Adrenal gland (tissue), 12 donors: Measurements from ENCODE around the gene SEC61A1. TPM values are rescaled to one million over a fixed set of nuclear protein-coding genes. Genes with fewer than 3 reads are reported as not detected.

Experiments used
- DNase-seq, 7 donors: peaks; one replicate each; pipeline ENCODE4 v3.0.0-alpha.2; 2019 to 2020
- H3K27ac ChIP-seq, 5 donors: fragments of 200-600 bp; sonication (generic) in 4 of 5; 1 replicate in 3 of 5; 2 replicates in 2 of 5; pipeline versions ENCODE4 v1.5.1 to v1.8.0; 2016 to 2020; ENCODE audit warnings: mild to moderate bottlenecking in 1 of 5
- H3K27me3 ChIP-seq: fragments of 200-600 bp; 2 replicates; pipeline ENCODE4 v1.8.0; 2021
- H3K36me3 ChIP-seq, 2 donors: fragments of 200-600 bp; replicated peaks in 1 of 2; 1 replicate in 1 of 2; 2 replicates in 1 of 2; pipeline versions ENCODE4 v1.5.1 to v1.8.0; 2018 to 2022
- H3K4me1 ChIP-seq, 2 donors: fragments of 200-600 bp; replicated peaks in 1 of 2; 1 replicate in 1 of 2; 2 replicates in 1 of 2; pipeline versions ENCODE4 v1.5.1 to v1.8.0; 2018 to 2021
- H3K4me3 ChIP-seq, 4 donors: fragments of 200-600 bp; sonication (generic) in 3 of 4; one replicate each; pipeline ENCODE4 v1.5.1; 2016 to 2018
- H3K9me3 ChIP-seq, 3 donors: fragments of 200-600 bp; sonication (generic) in 1 of 3; replicated peaks in 1 of 3; 1 replicate in 2 of 3; 2 replicates in 1 of 3; pipeline versions ENCODE4 v1.5.1 to v1.8.0; 2016 to 2021
- POLR2A ChIP-seq, 2 donors: fragments of 450-650 bp; IDR thresholded peaks; one replicate each; pipeline ENCODE4 v1.6.1; 2017; ENCODE audit warnings: antibody characterized with exemption in 2 of 2, mild to moderate bottlenecking in 2 of 2, moderate library complexity in 1 of 2
- WGBS, 4 donors: extraction: QIAGEN DNeasy Blood & Tissue Kit in 2 of 4; methylation state at CpG; one replicate each; pipeline versions ENCODE4 v1.1.5 to v1.1.7; 2013 to 2017; 5-methylcytosine and 5-hydroxymethylcytosine counted together
- intact Hi-C, 2 donors: fragments of 100-400 bp; cut with DNase I; formaldehyde crosslinking; loops; one replicate each; pipeline versions ENCODE4 v1.14.1 to v1.15.0; 2022 to 2023
- polyA plus RNA-seq, 3 donors: library from polyadenylated mRNA; stranded (reverse); fragments of 200-250 nt in 2 of 3; fragments of 350-450 nt in 1 of 3; fragmentation: Illumina TruSeq in 1 of 3; extraction: RNeasy Lipid Tissue Mini Kit (QIAGEN cat#74804) in 1 of 3; gene quantifications; one replicate each; pipeline ENCODE4 v1.2.3, GENCODE V29; 2013 to 2014
- total RNA-seq, 9 donors: library from RNA; depleted of rRNA in 4 of 9; stranded (reverse); fragments of >200 nt in 4 of 9; fragments of 120-200 nt in 1 of 9; fragmentation: NEBNext Ultra II Directional in 1 of 9; extraction: Animal tissue kit (Norgen Biotek cat#: 25700) in 1 of 9; gene quantifications; one replicate each; pipeline versions ENCODE4 v1.1.0 to v1.2.4, GENCODE V29; 2013 to 2023
- TF ChIP-seq, protein P1 (sequence below), 6 experiments: fragments of 450-650 bp in 4 of 6; fragments of 200-600 bp in 2 of 6; sonication (generic) in 1 of 6; IDR thresholded peaks; 1 replicate in 5 of 6; 2 replicates in 1 of 6; pipeline versions ENCODE4 v1.5.1 to v1.8.0; 2016 to 2021; ENCODE audit warnings: antibody characterized with exemption in 6 of 6, mild to moderate bottlenecking in 2 of 6, moderate library complexity in 1 of 6
- donor health status: healthy with polysubstance abuse.
- donor health status: Bipolar disorder and iron deficiency.
- donor health status: DM: yes; HTN: yes; CAD: no.
- donor health status: DM: no; HTN: no; CAD: no.
- donor health status: DM: no; HTN: no; CAD: no.
- donor health status: DM: yes; HTN: yes; CAD: no.

SEC61A1 gene
- total and polyA plus RNA-seq, 12 donors, result 131 to 443 (median 192) TPM

DNA sequence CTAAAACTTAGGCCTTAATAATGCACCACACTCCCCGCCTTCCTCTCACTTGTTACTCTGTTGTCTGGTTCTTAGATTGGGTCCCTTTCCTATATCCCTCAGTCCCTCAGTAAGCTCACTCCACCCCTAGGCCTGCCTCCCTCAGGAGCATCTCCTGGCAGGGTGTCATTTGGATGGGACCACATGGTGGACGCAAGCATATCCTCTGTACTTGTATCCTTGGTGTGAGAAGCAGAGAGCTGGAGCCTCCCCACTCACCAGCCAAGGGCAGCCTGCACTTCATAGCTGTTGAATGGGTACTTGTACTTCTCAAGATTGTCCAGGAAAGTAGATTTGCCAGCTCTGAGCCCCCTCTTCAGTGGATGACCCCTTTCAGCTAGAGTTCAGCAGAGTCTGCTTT is 11.6 kb downstream of the SEC61A1 start:
- 76 to 93% (median 87%) methylated on average over 2 of the region's 2 CpGs for WGBS, 4 donors

DNA sequence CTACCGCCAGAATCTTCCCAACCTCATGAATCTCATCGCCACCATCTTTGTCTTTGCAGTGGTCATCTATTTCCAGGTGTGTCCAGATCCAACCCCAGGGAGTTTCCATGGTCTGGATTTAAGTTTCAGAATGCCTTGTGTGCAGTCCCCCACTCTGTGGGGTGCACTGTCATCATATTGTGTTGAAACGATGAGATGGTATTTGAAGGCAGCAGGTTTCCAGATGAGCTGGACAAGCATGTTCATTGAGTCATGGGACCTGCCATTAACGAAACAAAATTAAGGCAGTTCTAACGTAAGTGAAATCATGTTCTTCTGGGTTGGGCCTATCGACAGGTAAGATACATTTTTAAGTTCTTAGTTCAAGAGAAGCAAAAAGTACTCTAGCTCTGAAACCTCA is 12.7 kb downstream of the SEC61A1 start:
- TF ChIP-seq, protein P1, sequence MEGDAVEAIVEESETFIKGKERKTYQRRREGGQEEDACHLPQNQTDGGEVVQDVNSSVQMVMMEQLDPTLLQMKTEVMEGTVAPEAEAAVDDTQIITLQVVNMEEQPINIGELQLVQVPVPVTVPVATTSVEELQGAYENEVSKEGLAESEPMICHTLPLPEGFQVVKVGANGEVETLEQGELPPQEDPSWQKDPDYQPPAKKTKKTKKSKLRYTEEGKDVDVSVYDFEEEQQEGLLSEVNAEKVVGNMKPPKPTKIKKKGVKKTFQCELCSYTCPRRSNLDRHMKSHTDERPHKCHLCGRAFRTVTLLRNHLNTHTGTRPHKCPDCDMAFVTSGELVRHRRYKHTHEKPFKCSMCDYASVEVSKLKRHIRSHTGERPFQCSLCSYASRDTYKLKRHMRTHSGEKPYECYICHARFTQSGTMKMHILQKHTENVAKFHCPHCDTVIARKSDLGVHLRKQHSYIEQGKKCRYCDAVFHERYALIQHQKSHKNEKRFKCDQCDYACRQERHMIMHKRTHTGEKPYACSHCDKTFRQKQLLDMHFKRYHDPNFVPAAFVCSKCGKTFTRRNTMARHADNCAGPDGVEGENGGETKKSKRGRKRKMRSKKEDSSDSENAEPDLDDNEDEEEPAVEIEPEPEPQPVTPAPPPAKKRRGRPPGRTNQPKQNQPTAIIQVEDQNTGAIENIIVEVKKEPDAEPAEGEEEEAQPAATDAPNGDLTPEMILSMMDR (IDR thresholded peaks at IDR 0.05), result no peak
- no peak for TF ChIP-seq POLR2A (IDR thresholded peaks at IDR 0.05)
- peaks cover 0 to 100% of the 10 kb centered on the region in 2 donors for H3K36me3 ChIP-seq

More for the DNA sequence above, 11.6 kb downstream of the SEC61A1 start:
- Histone ChIP-seq H3K27ac (no peak overlapping the region), H3K4me3 (no peak overlapping the region), H3K4me1 (peaks cover 0 to 10% of the 10 kb centered on the region in 2 donors), H3K36me3 (peaks cover 0 to 100% of the 10 kb centered on the region in 2 donors), H3K27me3 (no peaks in the 10 kb centered on the region), H3K9me3 (no peaks in the 10 kb centered on the region)
- TF ChIP-seq, protein P1 (IDR thresholded peaks at IDR 0.05), result no peak
- TF ChIP-seq POLR2A (IDR thresholded peaks at IDR 0.05), result no peak
- peak in 1 of 7 donors; percentile 10 for DNase-seq
- intact Hi-C loops, result no loop called here

DNA sequence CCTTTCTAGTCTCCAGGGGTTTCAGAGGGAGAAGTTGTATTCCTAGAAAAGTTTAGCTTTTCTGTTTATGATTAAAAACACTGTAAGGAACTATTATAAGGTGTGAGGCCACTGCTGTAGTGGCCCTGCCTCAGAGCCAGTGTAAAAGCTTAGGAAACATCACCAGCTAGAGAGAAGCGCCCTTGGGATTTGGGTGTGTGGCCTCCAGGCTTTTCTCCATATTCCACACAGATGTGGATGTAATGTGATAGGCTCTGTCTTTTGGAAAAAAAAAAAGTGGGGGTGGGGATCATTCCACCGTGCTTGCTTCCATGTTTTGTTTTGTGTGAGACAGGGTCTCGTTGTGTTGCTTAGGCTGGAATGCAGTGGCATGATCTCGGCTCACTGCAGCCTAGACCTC is 13.9 kb downstream of the SEC61A1 start:
- H3K4me1 ChIP-seq, result peaks cover 0 to 9% of the 10 kb centered on the region in 2 donors
- no peaks in the 10 kb centered on the region for H3K9me3 ChIP-seq
- 82 to 90% (median 86%) methylated on average over 4 of the region's 4 CpGs for WGBS, 4 donors
- DNase-seq, result no peak
- TF ChIP-seq, protein P1 (IDR thresholded peaks at IDR 0.05), result no peak
- TF ChIP-seq POLR2A (IDR thresholded peaks at IDR 0.05), result no peak
- intact Hi-C loops, result no loop called here
- H3K4me3 ChIP-seq, result no peak overlapping the region
- H3K27me3 ChIP-seq, result no peaks in the 10 kb centered on the region
- peaks cover 0 to 100% of the 10 kb centered on the region in 2 donors for H3K36me3 ChIP-seq
- H3K27ac ChIP-seq, result no peak overlapping the region

More for the DNA sequence above, 12.7 kb downstream of the SEC61A1 start:
- peak in 1 of 7 donors; percentile 6 for DNase-seq
- intact Hi-C loops, result no loop called here
- WGBS, 4 donors, result 89 to 92% (median 90%) methylated on average over 6 of the region's 6 CpGs
- H3K9me3 ChIP-seq, result no peaks in the 10 kb centered on the region
- no peak overlapping the region for H3K4me3 ChIP-seq
- H3K27ac ChIP-seq, result no peak overlapping the region
- H3K4me1 ChIP-seq, result peaks cover 0 to 10% of the 10 kb centered on the region in 2 donors
- no peaks in the 10 kb centered on the region for H3K27me3 ChIP-seq

DNA sequence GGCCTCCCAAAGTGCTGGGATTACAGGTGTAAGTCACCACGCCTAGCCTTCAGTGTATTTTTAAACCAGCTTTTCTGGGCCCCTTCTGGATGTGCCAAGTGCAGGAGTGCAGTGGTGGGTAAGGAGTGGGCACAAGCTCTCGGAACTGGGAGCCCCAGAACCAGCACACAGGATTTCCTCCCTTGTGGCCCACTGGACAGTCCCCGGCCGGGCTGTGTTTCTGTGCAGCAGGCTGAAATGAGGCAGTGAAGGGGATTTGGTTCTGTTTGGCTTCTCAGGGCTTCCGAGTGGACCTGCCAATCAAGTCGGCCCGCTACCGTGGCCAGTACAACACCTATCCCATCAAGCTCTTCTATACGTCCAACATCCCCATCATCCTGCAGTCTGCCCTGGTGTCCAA is 14.4 kb downstream of the SEC61A1 start:
- intact Hi-C loops, result no loop called here
- Histone ChIP-seq H3K27ac (no peak overlapping the region), H3K4me3 (no peak overlapping the region), H3K9me3 (no peaks in the 10 kb centered on the region), H3K4me1 (peaks cover 0 to 3% of the 10 kb centered on the region in 2 donors), H3K27me3 (no peaks in the 10 kb centered on the region), H3K36me3 (peaks cover 0 to 100% of the 10 kb centered on the region in 2 donors)
- 87 to 94% (median 90%) methylated on average over 8 to 9 of the region's 9 CpGs for WGBS, 4 donors
- peak in 1 of 7 donors; percentile 7 for DNase-seq
- TF ChIP-seq, protein P1 (IDR thresholded peaks at IDR 0.05), result no peak
- no peak for TF ChIP-seq POLR2A (IDR thresholded peaks at IDR 0.05)
